WTC11 (cell line): Measurements from ENCODE around the gene HOXD8. TPM values are rescaled to one million over a fixed set of nuclear protein-coding genes. Genes with fewer than 3 reads are reported as not detected.

Experiments used
- ATAC-seq: fragments of 200-7000 bp; cut with Tn5 transposase; 2 replicates; pipeline ENCODE4 v1.10.0; 2021; ENCODE audit warnings: mild to moderate bottlenecking, moderate library complexity
- CTCF ChIA-PET: fragments of 300-600 bp; sonication (Branson Sonifier 250); formaldehyde crosslinking; loops from one replicate; lab custom pipeline; 2021; ENCODE audit warnings: antibody characterized with exemption; lab: Charles Lee
- POLR2A ChIA-PET: fragments of 350-600 bp; sonication (Branson Sonifier 250); formaldehyde crosslinking; loops from one replicate; lab custom pipeline; 2021; ENCODE audit warnings: antibody characterized with exemption; lab: Charles Lee
- DNase-seq: peaks from one replicate; pipeline ENCODE4 v3.0.0; 2021; ENCODE audit warnings: low spot score
- H3K27ac Mint-ChIP-seq: 2 replicates; pipeline ENCODE4 v1.8.0; 2021; ENCODE audit warnings: mixed read lengths
- H3K27me3 Mint-ChIP-seq: 2 replicates; pipeline ENCODE4 v1.8.0; 2021; ENCODE audit warnings: low read depth, mild to moderate bottlenecking, moderate library complexity, mixed read lengths
- H3K36me3 Mint-ChIP-seq: 2 replicates; pipeline ENCODE4 v1.8.0; 2021; ENCODE audit warnings: mixed read lengths
- H3K4me1 Mint-ChIP-seq: 2 replicates; pipeline ENCODE4 v1.8.0; 2022; ENCODE audit warnings: mixed read lengths
- H3K4me3 Mint-ChIP-seq: 2 replicates; pipeline ENCODE4 v1.8.0; 2021; ENCODE audit warnings: mild to moderate bottlenecking, moderate library complexity, mixed read lengths
- H3K9me3 Mint-ChIP-seq: 2 replicates; pipeline ENCODE4 v1.8.0; 2021; ENCODE audit warnings: mixed read lengths
- ARID4B ChIP-seq: sonication (generic); formaldehyde crosslinking; IDR thresholded peaks from 2 replicates; pipeline ENCODE4 v1.8.0; 2023; ENCODE audit warnings: missing genetic modification reagents, mild to moderate bottlenecking, borderline replicate concordance
- GRHL2 ChIP-seq: fragments of 250-450 bp; sonication (Bioruptor Pico); IDR thresholded peaks from 2 replicates; pipeline ENCODE4 v1.8.0; 2022; ENCODE audit warnings: mild to moderate bottlenecking, moderate library complexity; ENCODE audit not compliant: insufficient replicate concordance, severe bottlenecking
- MYBL2 ChIP-seq: sonication (generic); formaldehyde crosslinking; IDR thresholded peaks from 2 replicates; pipeline ENCODE4 v1.8.1; 2023; ENCODE audit warnings: mild to moderate bottlenecking, moderate library complexity, missing genetic modification reagents
- ZBTB21 ChIP-seq: sonication (generic); formaldehyde crosslinking; IDR thresholded peaks from 2 replicates; pipeline ENCODE4 v1.8.1; 2023; ENCODE audit warnings: mild to moderate bottlenecking, missing genetic modification reagents, borderline replicate concordance
- ZNF671 ChIP-seq: fragments of 250-450 bp; sonication (Bioruptor Pico); IDR thresholded peaks from 2 replicates; pipeline ENCODE4 v1.8.0; 2021; ENCODE audit warnings: mild to moderate bottlenecking
- total RNA-seq: library from RNA; stranded (reverse); gene quantifications from 3 replicates; pipeline ENCODE4 v1.2.3, GENCODE V29; 2021
- TF ChIP-seq, protein P1 (sequence below): sonication (generic); formaldehyde crosslinking; IDR thresholded peaks from 2 replicates; pipeline ENCODE4 v1.8.0; 2022; ENCODE audit warnings: missing genetic modification reagents
- TF ChIP-seq, protein P2 (sequence below): sonication (generic); formaldehyde crosslinking; IDR thresholded peaks from 2 replicates; pipeline ENCODE4 v1.8.0; 2022; ENCODE audit warnings: mild to moderate bottlenecking, missing genetic modification reagents

The HOXD8 gene
- total RNA-seq, 1 experiment from 2014 or later: not detected

GRCh38 chr2:176085861-176086771 is 43.4 kb upstream of the HOXD8 start:
- H3K4me3 Mint-ChIP-seq: peak overlapping the region; percentile 30
- no peak for TF ChIP-seq ZBTB21 (CRISPR knock-in tag)
- TF ChIP-seq, protein P1, sequence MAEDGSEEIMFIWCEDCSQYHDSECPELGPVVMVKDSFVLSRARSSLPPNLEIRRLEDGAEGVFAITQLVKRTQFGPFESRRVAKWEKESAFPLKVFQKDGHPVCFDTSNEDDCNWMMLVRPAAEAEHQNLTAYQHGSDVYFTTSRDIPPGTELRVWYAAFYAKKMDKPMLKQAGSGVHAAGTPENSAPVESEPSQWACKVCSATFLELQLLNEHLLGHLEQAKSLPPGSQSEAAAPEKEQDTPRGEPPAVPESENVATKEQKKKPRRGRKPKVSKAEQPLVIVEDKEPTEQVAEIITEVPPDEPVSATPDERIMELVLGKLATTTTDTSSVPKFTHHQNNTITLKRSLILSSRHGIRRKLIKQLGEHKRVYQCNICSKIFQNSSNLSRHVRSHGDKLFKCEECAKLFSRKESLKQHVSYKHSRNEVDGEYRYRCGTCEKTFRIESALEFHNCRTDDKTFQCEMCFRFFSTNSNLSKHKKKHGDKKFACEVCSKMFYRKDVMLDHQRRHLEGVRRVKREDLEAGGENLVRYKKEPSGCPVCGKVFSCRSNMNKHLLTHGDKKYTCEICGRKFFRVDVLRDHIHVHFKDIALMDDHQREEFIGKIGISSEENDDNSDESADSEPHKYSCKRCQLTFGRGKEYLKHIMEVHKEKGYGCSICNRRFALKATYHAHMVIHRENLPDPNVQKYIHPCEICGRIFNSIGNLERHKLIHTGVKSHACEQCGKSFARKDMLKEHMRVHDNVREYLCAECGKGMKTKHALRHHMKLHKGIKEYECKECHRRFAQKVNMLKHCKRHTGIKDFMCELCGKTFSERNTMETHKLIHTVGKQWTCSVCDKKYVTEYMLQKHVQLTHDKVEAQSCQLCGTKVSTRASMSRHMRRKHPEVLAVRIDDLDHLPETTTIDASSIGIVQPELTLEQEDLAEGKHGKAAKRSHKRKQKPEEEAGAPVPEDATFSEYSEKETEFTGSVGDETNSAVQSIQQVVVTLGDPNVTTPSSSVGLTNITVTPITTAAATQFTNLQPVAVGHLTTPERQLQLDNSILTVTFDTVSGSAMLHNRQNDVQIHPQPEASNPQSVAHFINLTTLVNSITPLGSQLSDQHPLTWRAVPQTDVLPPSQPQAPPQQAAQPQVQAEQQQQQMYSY: peak; percentile 67
- H3K9me3 Mint-ChIP-seq: no peaks in the 10 kb centered on the region
- ChIA-PET CTCF (interaction anchor here (0.8 to 1.6 kb wide), 11 partner anchors 8 to 835 kb away, joined by 3 to 27 read pairs (median 3); no protein-coding TSS in a partner anchor), POLR2A (no interaction called here)
- peaks cover 8% of the 10 kb centered on the region for H3K36me3 Mint-ChIP-seq
- peaks cover 46% of the 10 kb centered on the region for H3K4me1 Mint-ChIP-seq
- peaks cover 100% of the 10 kb centered on the region for H3K27me3 Mint-ChIP-seq
- peak; percentile 6 for ATAC-seq
- H3K27ac Mint-ChIP-seq: no peak overlapping the region
- DNase-seq: peak; percentile 69

DNA sequence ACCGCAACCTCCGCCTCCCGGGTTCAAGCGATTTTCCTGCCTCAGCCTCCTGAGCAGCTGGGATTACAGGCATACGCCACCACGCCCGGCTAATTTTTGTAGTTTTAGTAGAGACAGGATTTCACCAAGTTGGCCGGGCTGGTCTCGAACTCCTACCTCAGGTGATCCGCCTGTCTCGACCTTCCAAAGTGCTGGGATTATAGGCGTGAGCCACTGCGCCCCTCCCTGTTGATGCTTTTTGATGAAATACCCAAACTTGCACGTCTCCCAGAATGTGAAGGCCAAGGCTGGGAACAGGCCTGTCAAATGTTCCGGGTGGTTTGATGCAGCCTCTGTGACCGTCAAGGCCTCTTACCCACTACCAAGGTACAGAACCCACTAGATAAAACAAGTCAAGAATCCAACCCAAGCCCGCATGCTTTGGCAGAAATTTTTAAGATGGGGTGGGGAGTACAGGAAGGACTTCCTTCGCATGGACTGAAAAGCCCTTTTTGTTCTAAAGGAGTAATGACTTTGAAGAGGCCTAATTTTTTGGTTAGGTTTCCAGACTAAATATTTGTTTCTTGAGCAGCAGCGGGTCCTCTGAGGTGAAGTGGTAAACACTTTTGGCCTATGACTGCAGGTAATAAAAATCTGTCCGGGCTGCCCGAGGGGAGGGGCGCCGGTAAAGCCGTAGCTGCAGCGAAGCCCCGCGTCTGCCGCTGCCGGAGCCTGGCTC is 42.0 kb upstream of the HOXD8 start:
- H3K27ac Mint-ChIP-seq: no peak overlapping the region
- POLR2A ChIA-PET: no interaction called here
- DNase-seq (no peak), ATAC-seq (no peak)
- peaks cover 99% of the 10 kb centered on the region for H3K27me3 Mint-ChIP-seq
- no peaks in the 10 kb centered on the region for H3K9me3 Mint-ChIP-seq
- TF ChIP-seq ZNF671 (CRISPR knock-in tag): no peak
- TF ChIP-seq MYBL2 (CRISPR knock-in tag): no peak
- TF ChIP-seq, protein P2, sequence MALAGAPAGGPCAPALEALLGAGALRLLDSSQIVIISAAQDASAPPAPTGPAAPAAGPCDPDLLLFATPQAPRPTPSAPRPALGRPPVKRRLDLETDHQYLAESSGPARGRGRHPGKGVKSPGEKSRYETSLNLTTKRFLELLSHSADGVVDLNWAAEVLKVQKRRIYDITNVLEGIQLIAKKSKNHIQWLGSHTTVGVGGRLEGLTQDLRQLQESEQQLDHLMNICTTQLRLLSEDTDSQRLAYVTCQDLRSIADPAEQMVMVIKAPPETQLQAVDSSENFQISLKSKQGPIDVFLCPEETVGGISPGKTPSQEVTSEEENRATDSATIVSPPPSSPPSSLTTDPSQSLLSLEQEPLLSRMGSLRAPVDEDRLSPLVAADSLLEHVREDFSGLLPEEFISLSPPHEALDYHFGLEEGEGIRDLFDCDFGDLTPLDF (CRISPR knock-in tag): no peak
- TF ChIP-seq GRHL2: no peak
- no peak for TF ChIP-seq ARID4B (CRISPR knock-in tag)
- TF ChIP-seq, all 79 proteins: peak for 0
- CTCF ChIA-PET: interaction anchor here (0.6 to 2.4 kb wide), 7 partner anchors 8 to 93 kb away, joined by 3 to 27 read pairs (median 3); partner anchors contain the start of gene HOXD11
- peaks cover 49% of the 10 kb centered on the region for H3K4me1 Mint-ChIP-seq
- H3K4me3 Mint-ChIP-seq: peak overlapping the region; percentile 81
- peaks cover 7% of the 10 kb centered on the region for H3K36me3 Mint-ChIP-seq
